Naive B cell (primary cell): ENCODE data around the gene N4BP2. TPM values are rescaled to one million over a fixed set of nuclear protein-coding genes. Genes with fewer than 3 reads are reported as not detected.
A peak's percentile ranks its signal among the peaks of the same experiment; 100 is the strongest.

Source experiments
- ATAC-seq, 2 donors: fragments of 150-1000 bp; cut with Tn5 transposase; 2 replicates each; pipeline ENCODE4 v1.10.0; 2021; ENCODE audit warnings: low read depth in 2 of 2, mild to moderate bottlenecking in 2 of 2, moderate library complexity in 2 of 2
- DNase-seq: peaks from one replicate; pipeline ENCODE4 v3.0.0; 2022
- H3K27ac Mint-ChIP-seq, 6 donors: one replicate each; pipeline ENCODE4 v1.8.0; 2020 to 2022; ENCODE audit warnings: mild to moderate bottlenecking in 6 of 6, mixed read lengths in 6 of 6, moderate library complexity in 5 of 6, inconsistent platforms in 2 of 6
- H3K27me3 Mint-ChIP-seq, 3 donors: one replicate each; pipeline ENCODE4 v1.8.0; 2021 to 2022; ENCODE audit warnings: mixed read lengths in 3 of 3, mild to moderate bottlenecking in 1 of 3
- H3K36me3 Mint-ChIP-seq, 2 donors: one replicate each; pipeline ENCODE4 v1.8.0; 2020 to 2022; ENCODE audit warnings: mixed read lengths in 2 of 2, inconsistent platforms in 1 of 2, mild to moderate bottlenecking in 1 of 2
- H3K4me1 Mint-ChIP-seq, 3 donors: one replicate each; pipeline ENCODE4 v1.8.0; 2020 to 2022; ENCODE audit warnings: mixed read lengths in 3 of 3, inconsistent platforms in 1 of 3, mild to moderate bottlenecking in 1 of 3, moderate library complexity in 1 of 3
- H3K4me3 Mint-ChIP-seq, 8 donors: one replicate each; pipeline ENCODE4 v1.8.0; 2020 to 2022; ENCODE audit warnings: mild to moderate bottlenecking in 8 of 8, mixed read lengths in 8 of 8, moderate library complexity in 8 of 8, inconsistent platforms in 2 of 8
- H3K9me3 Mint-ChIP-seq, 7 donors: one replicate each; pipeline ENCODE4 v1.8.0; 2020 to 2022; ENCODE audit warnings: mixed read lengths in 7 of 7, mild to moderate bottlenecking in 5 of 7, inconsistent platforms in 2 of 7, moderate library complexity in 1 of 7
- polyA plus RNA-seq, 6 donors: library from polyadenylated mRNA; unstranded; fragments of 300-500 nt; fragmentation: Illumina TruSeq; gene quantifications; one replicate each; pipeline ENCODE4 v1.2.3, GENCODE V29; 2021; ENCODE audit warnings: low read depth in 6 of 6

Gene N4BP2
- polyA plus RNA-seq, 6 donors from 2014 or later = 1.7 to 7.8 (median 5.9) TPM

DNA sequence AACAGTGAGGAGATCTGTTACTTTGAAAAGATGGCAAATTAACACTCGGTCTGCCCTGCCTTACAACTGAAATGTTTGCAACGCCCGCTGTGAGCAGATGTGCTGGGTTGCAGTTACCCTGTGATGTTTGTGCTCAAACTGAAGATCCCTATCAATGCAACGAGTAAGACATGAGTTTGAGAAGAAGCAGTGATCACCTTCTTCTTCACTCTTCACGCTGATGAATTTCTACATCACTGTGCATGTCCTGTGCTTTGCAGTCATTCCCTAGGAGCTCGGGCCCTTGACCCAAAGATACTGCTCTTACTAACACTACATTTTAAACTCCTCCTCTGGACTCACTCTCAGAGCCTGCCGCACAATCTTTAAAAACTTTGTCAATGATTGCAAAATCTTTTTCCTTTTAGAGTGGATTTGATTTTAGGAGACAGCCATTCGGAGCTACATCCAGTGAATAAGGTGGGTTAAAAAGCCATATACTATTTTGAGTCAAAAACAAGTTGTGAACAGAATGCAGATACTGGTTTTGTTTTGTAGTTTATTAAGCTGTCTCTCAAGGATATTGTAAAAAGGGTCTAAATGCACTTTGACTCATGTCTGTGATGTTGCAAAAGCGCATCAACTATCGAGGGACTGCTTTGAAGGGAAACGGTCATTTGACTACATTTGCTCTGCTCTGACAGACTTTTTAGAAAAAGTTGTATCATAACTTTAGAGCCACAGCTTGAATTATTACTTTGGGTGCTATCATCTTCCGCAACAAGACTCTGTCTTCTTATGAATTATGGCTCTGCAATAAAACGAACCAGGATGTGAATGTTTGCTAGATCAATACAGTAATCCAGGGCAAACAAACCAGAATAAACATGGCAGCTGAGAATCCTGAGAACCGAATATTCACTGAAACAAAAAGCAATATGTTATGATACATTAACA, 134.5 kb downstream of the N4BP2 start:
- Mint-ChIP-seq H3K9me3 (no peaks in the 10 kb centered on the region), H3K4me3 (peak overlapping the region; percentile 29 to 100 (median 98)), H3K4me1 (peaks cover 75 to 91% (median 85%) of the 10 kb centered on the region in 3 donors), H3K27ac (peak overlapping the region; percentile 17 to 100 (median 70)), H3K27me3 (no peaks in the 10 kb centered on the region), H3K36me3 (no peaks in the 10 kb centered on the region)
- ATAC-seq = no peak
- no peak for DNase-seq

DNA sequence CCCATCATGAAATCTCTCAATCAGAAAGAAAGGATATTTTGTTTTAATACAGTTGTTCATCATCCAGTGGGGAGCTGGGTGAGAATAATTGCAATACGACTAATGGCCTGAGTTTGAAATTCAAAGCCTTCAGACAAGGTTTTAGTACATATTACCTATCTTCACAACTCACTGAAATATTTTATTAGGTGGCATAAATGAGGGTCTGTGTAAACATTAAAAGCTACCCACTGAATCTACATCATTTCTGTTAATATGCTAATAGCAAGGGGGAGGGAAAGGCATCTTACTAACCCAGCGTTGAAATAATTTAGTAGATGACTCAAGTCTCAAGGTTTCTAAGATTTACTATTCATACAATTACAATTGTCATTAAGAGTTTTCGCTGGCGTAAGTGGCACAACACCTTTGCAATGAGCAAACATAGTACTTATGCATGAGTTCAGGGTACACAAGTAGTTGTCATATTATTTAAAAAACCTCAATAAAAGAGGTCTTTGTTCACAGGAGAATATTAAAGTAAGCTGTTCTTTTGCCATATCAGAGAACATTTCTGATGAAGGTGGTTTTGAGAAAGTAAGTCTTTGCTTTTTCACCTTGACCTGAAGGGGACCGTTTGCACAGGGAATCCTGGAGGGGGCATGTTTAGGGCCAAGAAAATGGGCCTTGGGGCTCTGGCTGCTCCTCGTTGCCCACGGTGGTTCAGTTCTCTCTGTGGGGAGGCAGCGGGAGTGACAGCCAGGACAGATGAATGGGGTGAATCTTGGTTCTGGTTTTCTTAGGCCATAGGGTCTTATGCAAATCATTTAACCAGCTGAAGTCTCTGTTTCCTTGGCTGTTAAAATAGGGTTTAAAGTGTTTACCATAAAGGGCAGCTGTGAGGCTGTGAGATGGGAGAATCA, 135.7 kb downstream of the N4BP2 start:
- H3K36me3 Mint-ChIP-seq = peaks cover 0 to 4% of the 10 kb centered on the region in 2 donors
- no peak for DNase-seq
- no peaks in the 10 kb centered on the region for H3K27me3 Mint-ChIP-seq
- H3K4me1 Mint-ChIP-seq = peaks cover 73 to 89% (median 83%) of the 10 kb centered on the region in 3 donors
- H3K4me3 Mint-ChIP-seq = peak overlapping the region; percentile 91 to 100 (median 98)
- H3K9me3 Mint-ChIP-seq = no peaks in the 10 kb centered on the region
- H3K27ac Mint-ChIP-seq = peak overlapping the region; percentile 94 to 100 (median 98)
- ATAC-seq = peak in 1 of 2 donors; percentile 6

DNA sequence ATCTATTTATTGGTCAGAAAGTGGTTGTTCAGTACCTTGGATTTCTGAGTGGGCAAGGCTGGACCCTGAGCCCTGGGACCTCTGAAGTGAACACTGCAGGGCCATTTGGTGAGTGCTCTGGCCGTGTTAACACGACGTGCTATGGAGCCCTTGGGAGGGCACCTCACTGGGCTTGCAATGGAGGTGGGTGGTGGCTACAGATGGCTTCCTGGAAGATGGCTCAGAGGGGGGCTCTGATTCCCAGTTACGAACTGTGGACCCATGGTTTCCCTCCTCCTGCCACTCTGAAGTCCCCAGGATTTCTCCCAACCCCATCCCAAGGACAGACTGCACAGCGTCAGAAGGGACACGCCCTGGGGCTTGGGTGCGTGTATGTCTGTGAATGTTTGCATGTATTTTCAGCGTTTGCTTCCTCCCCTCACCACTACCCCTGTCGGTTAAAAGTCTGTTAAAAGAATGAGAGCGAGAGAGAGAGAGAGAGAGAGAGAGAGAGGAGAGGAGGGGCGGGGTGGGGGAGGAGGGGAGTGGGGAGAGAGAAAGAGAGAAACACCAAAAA, 136.4 kb downstream of the N4BP2 start:
- Mint-ChIP-seq H3K27me3 (no peaks in the 10 kb centered on the region), H3K4me3 (peak overlapping the region; percentile 91 to 100 (median 98)), H3K27ac (peak overlapping the region; percentile 94 to 100 (median 98)), H3K4me1 (peaks cover 71 to 82% (median 80%) of the 10 kb centered on the region in 3 donors), H3K9me3 (no peaks in the 10 kb centered on the region), H3K36me3 (peaks cover 7 to 10% of the 10 kb centered on the region in 2 donors)
- peak; percentile 51 for DNase-seq
- peak; percentile 20 to 36 for ATAC-seq

DNA sequence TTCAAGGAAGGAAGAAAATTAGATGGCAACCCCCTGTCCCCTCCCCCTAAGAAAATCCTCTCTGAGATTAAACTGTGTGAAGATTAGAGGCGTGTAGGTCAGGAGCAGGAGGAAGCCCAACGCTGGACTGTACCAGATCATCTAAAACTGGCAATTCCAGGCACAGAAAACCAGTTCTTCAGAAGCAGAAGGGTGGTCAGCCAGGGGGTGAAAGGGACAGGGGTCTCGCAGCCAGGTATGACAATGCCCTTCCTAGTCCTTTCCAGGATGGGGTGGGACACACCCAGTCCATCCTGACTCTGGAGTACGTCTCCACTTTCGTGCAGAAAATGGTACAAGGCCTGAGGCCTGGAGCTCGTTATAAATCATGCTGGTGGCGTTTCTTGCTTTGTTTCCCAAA, 136.9 kb downstream of the N4BP2 start:
- Mint-ChIP-seq H3K4me1 (peaks cover 75 to 81% (median 78%) of the 10 kb centered on the region in 3 donors), H3K27ac (peak overlapping the region; percentile 94 to 100 (median 98))
- no peak for ATAC-seq

DNA sequence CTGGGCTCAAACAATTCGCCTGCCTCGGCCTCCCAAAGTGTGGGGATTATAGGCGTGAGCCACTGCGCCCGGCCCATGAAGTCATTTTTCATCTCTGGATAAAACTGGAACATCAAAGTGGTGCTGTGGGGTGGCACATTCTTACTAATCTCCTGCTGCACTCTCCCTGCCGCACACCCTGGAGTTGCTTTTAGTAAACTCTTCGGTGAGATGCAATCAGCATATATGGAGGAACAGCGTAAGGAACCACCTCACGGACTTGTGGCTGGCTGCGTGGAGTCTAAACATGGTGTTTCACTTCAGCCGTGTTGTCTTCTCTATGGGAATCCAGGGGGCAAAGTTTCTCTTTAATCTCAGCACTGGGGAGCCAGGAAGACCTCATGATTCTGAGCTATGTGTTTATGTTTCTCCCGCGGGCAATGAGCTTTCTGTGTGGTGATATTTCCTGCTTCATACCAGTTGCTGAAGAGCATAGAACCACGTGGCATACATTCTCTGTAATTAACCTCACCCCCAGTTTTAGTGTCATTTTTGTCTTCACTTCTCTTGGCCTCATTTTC, 138.0 kb downstream of the N4BP2 start:
- H3K4me3 Mint-ChIP-seq = peak overlapping the region; percentile 90 to 100 (median 98)
- H3K4me1 Mint-ChIP-seq = peaks cover 69 to 76% (median 76%) of the 10 kb centered on the region in 3 donors
- peak; percentile 13 to 20 for ATAC-seq
- H3K27me3 Mint-ChIP-seq = no peaks in the 10 kb centered on the region
- peak; percentile 44 for DNase-seq
- H3K9me3 Mint-ChIP-seq = no peaks in the 10 kb centered on the region
- peaks cover 14 to 21% of the 10 kb centered on the region in 2 donors for H3K36me3 Mint-ChIP-seq
- peak overlapping the region; percentile 94 to 100 (median 98) for H3K27ac Mint-ChIP-seq

More for the DNA sequence above, 136.9 kb downstream of the N4BP2 start:
- H3K4me3 Mint-ChIP-seq = peak overlapping the region; percentile 91 to 100 (median 98)
- DNase-seq = no peak
- H3K9me3 Mint-ChIP-seq = no peaks in the 10 kb centered on the region
- peaks cover 12 to 14% of the 10 kb centered on the region in 2 donors for H3K36me3 Mint-ChIP-seq
- H3K27me3 Mint-ChIP-seq = no peaks in the 10 kb centered on the region

DNA sequence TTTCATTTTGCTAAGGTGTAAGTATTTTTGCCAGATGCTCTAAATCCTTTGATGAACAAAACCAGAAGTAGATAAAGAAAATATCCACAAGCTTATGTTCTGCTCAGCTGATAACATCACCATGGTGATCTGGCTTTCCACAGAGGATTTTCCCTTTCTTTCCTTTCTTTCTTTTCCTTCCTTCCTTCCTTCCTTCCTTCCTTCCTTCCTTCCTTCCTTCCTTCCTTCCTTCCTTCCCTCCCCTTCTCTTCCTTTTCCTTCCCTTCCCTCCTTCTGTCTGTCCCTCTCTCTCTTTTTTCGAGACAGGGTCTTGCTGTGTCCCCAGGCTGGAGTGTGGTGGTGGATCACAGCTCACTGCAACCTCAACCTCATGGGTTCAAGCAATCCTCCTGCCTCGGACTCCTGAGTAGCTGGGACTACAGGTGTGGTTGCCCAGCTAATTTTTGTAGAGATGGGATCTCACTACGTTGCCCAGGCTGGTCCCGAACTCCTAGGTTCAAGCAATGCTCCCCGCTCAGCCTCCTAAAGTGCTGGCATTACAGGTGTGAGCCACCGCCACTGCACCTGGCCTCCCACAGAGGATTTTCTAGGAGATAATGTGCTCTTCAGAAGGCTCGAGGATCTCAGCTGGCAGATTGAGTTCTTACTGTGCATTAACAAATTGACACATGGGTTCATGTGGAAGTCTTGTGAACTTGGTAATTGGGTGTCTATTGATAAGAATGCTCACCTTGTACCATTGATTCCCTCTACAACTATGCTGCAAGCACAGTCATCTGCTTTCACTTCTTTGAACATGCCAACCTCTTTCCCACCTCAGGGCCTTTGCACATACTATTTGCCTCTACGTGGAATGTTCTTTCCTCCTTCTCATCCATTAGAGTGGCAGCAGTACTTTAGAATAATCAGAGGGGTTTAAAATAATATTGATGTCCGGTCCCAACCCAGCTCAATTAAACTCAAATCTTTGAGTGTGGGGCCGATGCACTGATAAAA, 138.8 kb downstream of the N4BP2 start:
- H3K4me1 Mint-ChIP-seq = peaks cover 69 to 76% (median 75%) of the 10 kb centered on the region in 3 donors
- H3K27me3 Mint-ChIP-seq = no peaks in the 10 kb centered on the region
- no peak for DNase-seq

DNA sequence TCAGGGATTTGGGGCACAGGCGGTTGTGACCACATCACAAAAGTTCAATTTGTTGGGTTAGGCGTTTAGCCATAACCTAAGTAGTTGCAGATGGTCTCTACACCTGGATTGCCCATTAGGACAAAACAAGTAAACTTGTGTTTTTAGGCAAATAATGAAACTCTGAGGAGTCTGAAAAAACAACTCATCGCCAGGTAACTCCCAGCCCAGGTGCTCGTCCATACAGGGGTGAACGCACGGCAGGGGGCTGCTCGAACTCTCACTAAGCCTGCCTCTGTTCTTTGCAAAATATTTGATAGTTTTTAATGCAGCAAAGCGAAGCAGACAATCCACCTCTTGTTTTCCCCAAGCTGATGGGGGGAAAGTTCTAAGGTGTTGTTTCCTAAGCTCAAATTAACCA, 139.6 kb downstream of the N4BP2 start:
- Mint-ChIP-seq H3K4me3 (peak overlapping the region; percentile 97 to 100 (median 99)), H3K36me3 (peaks cover 26 to 30% of the 10 kb centered on the region in 2 donors), H3K27ac (peak overlapping the region; percentile 94 to 100 (median 100)), H3K27me3 (no peaks in the 10 kb centered on the region), H3K9me3 (no peaks in the 10 kb centered on the region), H3K4me1 (peaks cover 69 to 72% (median 71%) of the 10 kb centered on the region in 3 donors)
- DNase-seq (no peak), ATAC-seq (no peak)

More for the DNA sequence above, 138.8 kb downstream of the N4BP2 start:
- no peak for ATAC-seq
- Mint-ChIP-seq H3K9me3 (no peaks in the 10 kb centered on the region), H3K27ac (peak overlapping the region; percentile 94 to 100 (median 98)), H3K36me3 (peaks cover 22% of the 10 kb centered on the region in 2 donors), H3K4me3 (peak overlapping the region; percentile 90 to 100 (median 98))

DNA sequence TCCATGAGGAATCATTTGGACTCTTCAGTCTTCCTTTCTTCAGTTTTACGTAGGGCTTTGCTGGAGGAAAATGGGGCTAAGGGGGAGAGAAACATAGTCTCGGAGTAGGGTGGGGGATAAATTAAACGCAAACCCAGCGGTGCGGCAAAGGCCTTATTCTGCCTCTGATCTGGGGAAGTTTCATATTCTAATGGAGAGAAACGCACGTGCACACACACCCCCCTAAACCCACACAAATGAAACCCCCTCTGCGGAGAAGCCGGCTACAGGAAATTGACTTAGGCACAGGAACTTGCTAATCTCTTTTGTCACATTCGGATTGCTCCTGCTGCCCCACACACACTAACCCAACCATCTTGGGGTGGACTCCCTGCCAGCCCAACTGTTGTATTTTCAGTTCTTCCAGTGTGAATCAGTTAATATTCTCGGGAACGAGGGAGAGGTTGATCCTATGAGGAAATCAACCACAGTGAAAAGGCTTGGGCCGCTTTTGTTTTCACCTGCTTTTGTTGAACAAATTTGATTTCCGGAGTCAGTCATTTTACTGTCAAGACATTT, 140.2 kb downstream of the N4BP2 start, which contains the start of gene RHOH:
Gene RHOH, plus strand, starts transcription at position 308 of the 558 bp plus-strand sequence. CDS start 46,356 bp downstream, outside the sequence.
- peaks cover 68 to 69% (median 68%) of the 10 kb centered on the region in 3 donors for H3K4me1 Mint-ChIP-seq

DNA sequence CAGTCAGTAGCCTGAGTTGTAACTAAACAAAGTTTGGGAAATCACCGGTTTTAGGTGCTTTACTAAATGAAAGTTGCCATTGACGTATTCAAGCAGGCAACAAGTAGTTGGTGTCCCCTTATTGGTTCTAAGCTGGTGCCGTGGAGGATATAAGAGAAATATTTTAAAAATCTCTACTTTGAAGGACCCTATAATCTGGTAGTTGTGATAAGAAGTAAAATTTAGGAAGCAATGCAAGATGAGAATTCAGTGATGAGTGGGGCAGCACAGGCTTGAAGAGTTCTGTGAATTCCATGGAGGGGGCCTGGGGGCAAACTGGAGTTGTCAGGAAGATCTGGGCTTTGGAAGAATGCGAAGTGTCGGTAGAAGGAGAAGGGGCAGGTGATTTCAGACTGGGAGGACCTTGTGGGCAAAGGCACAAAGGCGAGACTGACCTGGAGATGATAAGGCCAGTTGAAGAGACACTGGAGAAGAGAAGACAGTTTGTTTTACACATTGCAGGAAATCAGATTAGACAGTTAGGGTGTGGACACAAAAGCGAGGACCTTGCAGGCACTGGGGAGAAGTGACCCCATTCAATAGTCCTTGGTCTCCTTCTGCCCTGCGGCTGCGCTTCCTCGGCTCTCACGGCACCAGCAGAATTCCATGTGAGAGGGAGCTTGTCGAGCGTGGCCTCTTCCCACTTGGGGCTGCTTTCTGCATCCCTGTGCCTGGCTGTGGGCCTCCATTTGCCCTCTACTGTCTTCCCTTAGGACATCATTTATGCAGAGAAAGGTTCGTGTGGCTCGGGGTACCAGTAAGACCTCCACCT, 141.4 kb downstream of the N4BP2 start:
- H3K27ac Mint-ChIP-seq = peak overlapping the region; percentile 94 to 100 (median 100)
- H3K36me3 Mint-ChIP-seq = peaks cover 34 to 35% of the 10 kb centered on the region in 2 donors
- H3K9me3 Mint-ChIP-seq = no peaks in the 10 kb centered on the region

More for the DNA sequence above, 140.2 kb downstream of the N4BP2 start, which contains the start of gene RHOH:
- Mint-ChIP-seq H3K27ac (peak within 1 kb of the TSS; percentile 94 to 100 (median 100)), H3K9me3 (no peaks in the 10 kb centered on the region), H3K36me3 (peaks cover 26 to 31% of the 10 kb centered on the region in 2 donors), H3K4me3 (peak within 1 kb of the TSS; percentile 97 to 100 (median 99)), H3K27me3 (no peaks in the 10 kb centered on the region)
- DNase-seq (peak; percentile 89), ATAC-seq (peak; percentile 64 to 70)

DNA sequence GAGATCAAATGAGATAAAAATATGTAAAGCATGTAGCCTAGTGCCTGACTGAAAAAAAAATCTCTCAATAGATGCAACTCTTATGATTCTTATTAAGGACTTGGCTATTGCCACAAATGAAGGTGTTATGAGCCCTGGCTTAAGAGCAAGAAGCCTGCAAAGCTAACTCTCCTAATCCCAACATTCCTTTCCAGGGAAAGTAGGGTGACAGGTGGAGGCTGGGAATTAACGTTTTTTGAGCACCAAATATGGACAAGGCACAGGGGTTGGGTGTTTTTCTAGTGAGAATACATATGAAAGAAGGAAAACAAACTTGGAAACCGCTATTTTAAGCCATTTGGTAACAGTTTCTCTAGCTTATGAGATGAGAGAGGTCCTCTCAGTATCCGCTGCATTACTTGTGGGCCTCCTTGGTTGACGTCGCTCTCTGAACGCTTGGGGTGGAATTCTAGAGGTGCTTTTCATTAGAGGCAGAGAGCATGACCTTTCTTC, 142.6 kb downstream of the N4BP2 start:
- H3K27ac Mint-ChIP-seq = peak overlapping the region; percentile 94 to 100 (median 100)
- no peak for DNase-seq
- peaks cover 34 to 35% of the 10 kb centered on the region in 2 donors for H3K36me3 Mint-ChIP-seq
- peak overlapping the region; percentile 97 to 100 (median 99) for H3K4me3 Mint-ChIP-seq
- ATAC-seq = no peak
- H3K9me3 Mint-ChIP-seq = no peaks in the 10 kb centered on the region
- H3K27me3 Mint-ChIP-seq = no peaks in the 10 kb centered on the region
- H3K4me1 Mint-ChIP-seq = peaks cover 66 to 71% (median 70%) of the 10 kb centered on the region in 3 donors

More for the DNA sequence above, 141.4 kb downstream of the N4BP2 start:
- Mint-ChIP-seq H3K27me3 (no peaks in the 10 kb centered on the region), H3K4me1 (peaks cover 66 to 70% (median 68%) of the 10 kb centered on the region in 3 donors), H3K4me3 (peak overlapping the region; percentile 97 to 100 (median 99))
- peak; percentile 60 for DNase-seq
- ATAC-seq = peak; percentile 45 to 47
